IMR-90 (cell line): ENCODE results near the gene MED22. TPM values are rescaled to one million over a fixed set of nuclear protein-coding genes. Genes with fewer than 3 reads are reported as not detected.

Experiments
- ATAC-seq: fragments of 200-7000 bp; cut with Tn5 transposase; 2 replicates; pipeline ENCODE4 v1.9.1; 2020; ENCODE audit warnings: low read depth, mild to moderate bottlenecking, moderate library complexity
- BruUV-seq: library from RNA; stranded (reverse); fragments of 400-500 nt; replicated peaks from 2 replicates; lab custom pipeline; 2021; lab: Mats Ljungman, UMichigan
- CTCF ChIA-PET: fragments of 300-600 bp; formaldehyde crosslinking; extraction: SDS; loops from one replicate; lab custom pipeline; 2021; ENCODE audit warnings: antibody characterized with exemption; lab: Yijun Ruan, JAX
- POLR2A ChIA-PET: fragments of 300-600 bp; sonication (Branson Sonifier 250); formaldehyde crosslinking; loops from one replicate; lab custom pipeline; 2022; ENCODE audit warnings: antibody characterized with exemption; ENCODE audit not compliant: unreplicated experiment; lab: Charles Lee
- DNase-seq: peaks from one replicate; pipeline ENCODE4 v3.0.0; 2013
- H2AFZ ChIP-seq: replicated peaks from 2 replicates; pipeline ENCODE3; 2013; ENCODE audit warnings: low read length, mild to moderate bottlenecking; ENCODE audit not compliant: poor library complexity
- H2AK5ac ChIP-seq: 2 replicates; pipeline ENCODE4 v1.6.1; 2013; ENCODE audit warnings: low read depth, low read length, inconsistent platforms
- H2AK9ac ChIP-seq: replicated peaks from 2 replicates; pipeline ENCODE3; 2013; ENCODE audit warnings: mild to moderate bottlenecking, low read depth, low read length, moderate library complexity; ENCODE audit not compliant: poor library complexity
- H2BK120ac ChIP-seq: 2 replicates; pipeline ENCODE4 v1.6.1; 2013; ENCODE audit warnings: low read depth, low read length, inconsistent platforms
- H2BK15ac ChIP-seq: 3 replicates; pipeline ENCODE4 v1.6.1; 2013; ENCODE audit warnings: low read depth, low read length, inconsistent platforms
- H2BK20ac ChIP-seq: 2 replicates; pipeline ENCODE4 v1.6.1; 2013; ENCODE audit warnings: low read depth, mild to moderate bottlenecking, inconsistent platforms, low read length, moderate library complexity
- H2BK5ac ChIP-seq: 2 replicates; pipeline ENCODE4 v1.6.1; 2013; ENCODE audit warnings: mild to moderate bottlenecking, low read depth, low read length, inconsistent platforms; ENCODE audit not compliant: poor library complexity, severe bottlenecking
- H3K14ac ChIP-seq: replicated peaks from 2 replicates; pipeline ENCODE4 v1.6.1; 2013; ENCODE audit warnings: low read depth, low read length, inconsistent platforms
- H3K18ac ChIP-seq: 2 replicates; pipeline ENCODE4 v1.6.1; 2013; ENCODE audit warnings: low read depth, low read length, control low read depth
- H3K23ac ChIP-seq: 2 replicates; pipeline ENCODE4 v1.6.1; 2013; ENCODE audit warnings: low read depth, low read length, inconsistent platforms
- H3K27ac ChIP-seq: 2 replicates; pipeline ENCODE4 v1.5.1; 2013; ENCODE audit warnings: mild to moderate bottlenecking, control low read depth, low read length; ENCODE audit not compliant: insufficient read depth
- H3K27me3 ChIP-seq: 2 replicates; pipeline ENCODE4 v1.6.1; 2013; ENCODE audit warnings: low read length; ENCODE audit not compliant: control insufficient read depth, insufficient read depth
- H3K36me3 ChIP-seq: 2 replicates; pipeline ENCODE4 v1.6.1; 2013; ENCODE audit warnings: low read length, mixed read lengths; ENCODE audit not compliant: control insufficient read depth, insufficient read depth
- H3K4ac ChIP-seq: 2 replicates; pipeline ENCODE4 v1.6.1; 2013; ENCODE audit warnings: low read depth, low read length, inconsistent platforms
- H3K4me1 ChIP-seq: 2 replicates; pipeline ENCODE4 v1.6.1; 2013; ENCODE audit warnings: low read length, mixed read lengths; ENCODE audit not compliant: control insufficient read depth, insufficient read depth
- H3K4me2 ChIP-seq: 2 replicates; pipeline ENCODE4 v1.6.1; 2013; ENCODE audit warnings: low read depth, mild to moderate bottlenecking, control low read depth, low read length, moderate library complexity
- H3K4me3 ChIP-seq: 2 replicates; pipeline ENCODE4 v1.5.1; 2013; ENCODE audit warnings: low read depth, mild to moderate bottlenecking, control low read depth, low read length, moderate library complexity; ENCODE audit not compliant: insufficient read depth
- H3K56ac ChIP-seq: 2 replicates; pipeline ENCODE4 v1.6.1; 2013; ENCODE audit warnings: low read length, inconsistent platforms; ENCODE audit not compliant: insufficient read depth; ENCODE audit errors: extremely low read depth
- H3K79me1 ChIP-seq, 2 experiments: 2 replicates each; pipeline ENCODE4 v1.6.1; 2013; ENCODE audit warnings: low read length in 2 of 2, inconsistent platforms in 1 of 2, low read depth in 1 of 2
- H3K9ac ChIP-seq: 2 replicates; pipeline ENCODE4 v1.6.1; 2013; ENCODE audit warnings: low read depth, low read length, control low read depth
- H3K9me1 ChIP-seq: 2 replicates; pipeline ENCODE4 v1.6.1; 2013; ENCODE audit warnings: low read length, inconsistent platforms; ENCODE audit not compliant: insufficient read depth
- H3K9me3 ChIP-seq: 2 replicates; pipeline ENCODE4 v1.6.1; 2013; ENCODE audit warnings: low read length; ENCODE audit not compliant: control insufficient read depth, insufficient read depth
- H4K20me1 ChIP-seq: 2 replicates; pipeline ENCODE4 v1.6.1; 2013; ENCODE audit warnings: low read length, inconsistent platforms; ENCODE audit not compliant: insufficient read depth
- H4K5ac ChIP-seq: 2 replicates; pipeline ENCODE4 v1.6.1; 2013; ENCODE audit warnings: mild to moderate bottlenecking, low read depth, low read length, control low read depth
- H4K8ac ChIP-seq, 2 experiments: 2 replicates each; pipeline ENCODE4 v1.6.1; 2013; ENCODE audit warnings: low read depth in 2 of 2, low read length in 2 of 2, control low read depth in 1 of 2, inconsistent platforms in 1 of 2
- H4K91ac ChIP-seq: 2 replicates; pipeline ENCODE4 v1.6.1; 2013; ENCODE audit warnings: low read depth, low read length, inconsistent platforms; ENCODE audit not compliant: insufficient read depth
- FOS ChIP-seq: fragments of 150-350 bp; IDR thresholded peaks from 2 replicates; pipeline ENCODE4 v1.6.1; 2016; ENCODE audit warnings: low read depth, low read length
- MAZ ChIP-seq: IDR thresholded peaks from 2 replicates; pipeline ENCODE4 v1.6.1; 2012; ENCODE audit warnings: low read depth, mild to moderate bottlenecking, low read length, improper control_type of control experiment, moderate library complexity, borderline replicate concordance
- RCOR1 ChIP-seq: IDR thresholded peaks from 2 replicates; pipeline ENCODE4 v1.6.1; 2012; ENCODE audit warnings: mild to moderate bottlenecking, low read length, improper control_type of control experiment; ENCODE audit not compliant: insufficient replicate concordance
- WGBS, 2 experiments: methylation state at CpG; one replicate each; pipeline versions ENCODE4 v1.1.5 to v1.1.7; 2013; ENCODE audit warnings: missing lambda C conversion rate in 2 of 2; ENCODE audit not compliant: insufficient read length in 1 of 2; ENCODE audit errors: extremely low coverage in 2 of 2; 5-methylcytosine and 5-hydroxymethylcytosine counted together
- dilution Hi-C: fragments of 300-500 bp; cut with HindIII; formaldehyde crosslinking; loops from one replicate; pipeline ENCODE4 v1.14.3; 2018; ENCODE audit warnings: low sequenced_read_pairs; ENCODE audit not compliant: unreplicated experiment
- in situ Hi-C: fragments of 300-500 bp; cut with MboI; formaldehyde crosslinking; loops from 3 replicates; pipeline ENCODE4 v1.14.3; 2019; ENCODE audit warnings: low sequenced_read_pairs, inconsistent platforms, mixed read lengths
- intact Hi-C: fragments of 100-400 bp; cut with micrococcal nuclease; formaldehyde crosslinking; loops from 2 replicates; pipeline ENCODE4 v1.10.0; 2022
- polyA plus RNA-seq, 3 experiments: library from polyadenylated mRNA; depleted of rRNA; stranded (reverse); fragments of >200 nt; gene quantifications; 2 replicates each; pipeline ENCODE4 v1.2.3, GENCODE V29; 2012; ENCODE audit warnings: low replicate concordance in 1 of 3
- total RNA-seq: library from RNA; depleted of rRNA; stranded (reverse); fragments of >200 nt; gene quantifications from 2 replicates; pipeline ENCODE4 v1.2.3, GENCODE V29; 2012

The MED22 gene
- total and polyA plus RNA-seq, 2 of the 4 experiments (the other 2 are of a cell fraction): 7.9 to 28.3 TPM

DNA sequence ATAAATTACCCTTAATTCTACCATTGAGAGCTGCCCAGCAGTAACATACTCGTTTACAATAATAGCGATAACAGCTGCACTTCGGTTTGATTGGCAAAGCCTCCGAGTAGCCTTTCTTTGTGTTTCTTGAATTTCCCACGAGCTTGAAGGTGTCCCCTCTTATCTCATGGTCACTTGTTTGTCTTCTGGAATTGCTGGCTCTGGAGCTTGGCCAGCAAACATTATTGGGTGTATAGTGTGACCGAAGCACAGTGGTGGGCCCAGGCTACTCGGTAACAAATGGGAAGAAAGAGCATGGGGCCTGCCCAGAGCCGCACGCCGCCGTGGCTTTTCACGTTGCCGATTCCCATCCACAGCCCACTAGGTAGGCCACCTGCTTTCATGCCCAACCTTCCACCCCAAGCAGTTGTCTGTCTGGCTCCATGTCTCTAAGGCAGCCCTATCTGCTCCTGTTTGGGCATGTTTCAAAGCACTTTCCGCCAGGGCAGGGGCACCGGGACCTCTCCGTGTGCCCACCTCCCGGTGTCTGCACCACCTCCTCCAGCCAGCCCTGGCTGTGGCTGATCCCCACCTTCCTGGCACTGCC is 36.9 kb upstream of the MED22 start:
- H3K56ac ChIP-seq: no peak overlapping the region
- H3K4ac ChIP-seq: no peak overlapping the region
- no peak for ATAC-seq
- no peak overlapping the region for H4K5ac ChIP-seq
- no peaks in the 10 kb centered on the region for H3K79me1 ChIP-seq
- TF ChIP-seq RCOR1 (no peak), FOS (no peak), MAZ (no peak)
- no peak overlapping the region for H2AFZ ChIP-seq
- no peak overlapping the region for H2BK5ac ChIP-seq
- no peak overlapping the region for H3K9ac ChIP-seq
- H2BK15ac ChIP-seq: no peak overlapping the region
- dilution Hi-C loops (no loop called here), intact Hi-C loops (no loop called here), in situ Hi-C loops (no loop called here)
- H3K9me1 ChIP-seq: no peaks in the 10 kb centered on the region
- no TSS peak for BruUV-seq
- no peak overlapping the region for H2BK20ac ChIP-seq
- H3K27ac ChIP-seq: no peak overlapping the region
- H3K4me2 ChIP-seq: no peak overlapping the region
- no peak overlapping the region for H2BK120ac ChIP-seq
- no peaks in the 10 kb centered on the region for H3K36me3 ChIP-seq
- no peaks in the 10 kb centered on the region; the same call in 1 of the 2 replicates for H4K20me1 ChIP-seq
- WGBS, 2 experiments: no CpG with 5 or more reads among the region's 17 CpGs
- H3K18ac ChIP-seq: no peak overlapping the region
- no peaks in the 10 kb centered on the region for H3K27me3 ChIP-seq
- no peak overlapping the region for H2AK5ac ChIP-seq
- ChIA-PET POLR2A (no interaction called here), CTCF (no interaction called here)
- no peak overlapping the region for H4K91ac ChIP-seq
- no peaks in the 10 kb centered on the region for H3K4me1 ChIP-seq
- no peaks in the 10 kb centered on the region for H3K9me3 ChIP-seq
- H3K14ac ChIP-seq: no peak overlapping the region
- no peak overlapping the region for H4K8ac ChIP-seq
- H2AK9ac ChIP-seq: no peak overlapping the region
- no peak overlapping the region for H3K23ac ChIP-seq
- no peak for DNase-seq
- H3K4me3 ChIP-seq: no peak overlapping the region
